H1 (cell line): ENCODE data around the gene ELL. TPM values are rescaled to one million over a fixed set of nuclear protein-coding genes. Genes with fewer than 3 reads are reported as not detected.

Experiments used
- BRCA1 ChIP-seq: IDR thresholded peaks from 2 replicates; pipeline ENCODE4 v1.6.1; 2012; ENCODE audit warnings: low read depth, low read length, improper control_type of control experiment
- FOSL1 ChIP-seq: IDR thresholded peaks from 2 replicates; pipeline ENCODE4 v1.6.1; 2011; ENCODE audit warnings: mild to moderate bottlenecking, low read depth, low read length, moderate library complexity; ENCODE audit not compliant: insufficient read depth
- KDM5A ChIP-seq: fragments of 200-600 bp; IDR thresholded peaks from 2 replicates; pipeline ENCODE4 v1.7.1; 2012; ENCODE audit warnings: mild to moderate bottlenecking, low read length, inconsistent platforms, mixed read lengths
- YY1 ChIP-seq: IDR thresholded peaks from 2 replicates; pipeline ENCODE4 v1.6.1; 2011; ENCODE audit warnings: low read depth, mild to moderate bottlenecking, low read length
- ZNF274 ChIP-seq: IDR thresholded peaks from 2 replicates; pipeline ENCODE4 v1.7.0; 2012; ENCODE audit warnings: low read length, borderline replicate concordance; ENCODE audit errors: extremely low read depth
- polyA plus RNA-seq, 7 experiments: library from polyadenylated mRNA; depleted of rRNA in 3 of 7; stranded (reverse) in 5 of 7; unstranded in 2 of 7; fragments of >200 nt in 5 of 7; fragments of 200-250 nt in 2 of 7; gene quantifications; 1 replicate in 5 of 7; 2 replicates in 1 of 7; 4 replicates in 1 of 7; pipeline versions ENCODE4 v1.2.1 to v1.2.3, GENCODE V29; 2011 to 2013; ENCODE audit warnings: missing spikeins in 2 of 7, mixed read lengths in 2 of 7
- total RNA-seq: library from RNA; stranded (reverse); fragmentation: NEBNext Ultra II Directional; extraction: Animal tissue kit (Norgen Biotek cat#: 25700); gene quantifications from 2 replicates; pipeline ENCODE4 v1.2.1, GENCODE V29; 2021
- TF ChIP-seq, protein P1 (sequence below), 3 experiments: IDR thresholded peaks; 1 replicate in 2 of 3; 2 replicates in 1 of 3; pipeline versions ENCODE4 v1.5.1 to v1.6.1; 2011; ENCODE audit warnings: low read length in 3 of 3, mild to moderate bottlenecking in 3 of 3, inconsistent platforms in 2 of 3, low read depth in 1 of 3, moderate library complexity in 1 of 3; ENCODE audit not compliant: insufficient read depth in 1 of 3; ENCODE audit errors: control extremely low read depth in 1 of 3

The ELL gene
- total and polyA plus RNA-seq, 2 of the 8 experiments (the other 6 are each of a cell fraction or from before 2014, with no cell fraction given), result 5.2 to 10.5 TPM

DNA sequence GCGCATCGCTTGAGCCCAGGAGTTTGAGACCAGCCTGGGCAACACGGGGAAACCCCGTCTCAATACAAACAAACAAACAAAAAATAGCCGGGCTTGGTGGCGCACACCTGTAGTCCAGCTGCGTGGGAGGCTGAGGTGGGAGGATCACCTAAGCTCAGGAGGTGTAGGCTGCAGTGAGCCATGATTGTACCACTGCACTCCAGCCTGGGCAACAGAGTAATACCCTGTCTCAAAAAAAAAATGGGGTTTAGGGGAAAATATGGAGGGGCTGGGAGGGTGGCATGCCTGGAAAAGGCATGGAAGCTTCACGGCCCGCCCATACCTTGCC lies 82.0 kb downstream of the ELL start (continued):
- TF ChIP-seq ZNF274 (no peak), FOSL1 (no peak), BRCA1 (no peak), YY1 (no peak), KDM5A (no peak)
- TF ChIP-seq, protein P1, sequence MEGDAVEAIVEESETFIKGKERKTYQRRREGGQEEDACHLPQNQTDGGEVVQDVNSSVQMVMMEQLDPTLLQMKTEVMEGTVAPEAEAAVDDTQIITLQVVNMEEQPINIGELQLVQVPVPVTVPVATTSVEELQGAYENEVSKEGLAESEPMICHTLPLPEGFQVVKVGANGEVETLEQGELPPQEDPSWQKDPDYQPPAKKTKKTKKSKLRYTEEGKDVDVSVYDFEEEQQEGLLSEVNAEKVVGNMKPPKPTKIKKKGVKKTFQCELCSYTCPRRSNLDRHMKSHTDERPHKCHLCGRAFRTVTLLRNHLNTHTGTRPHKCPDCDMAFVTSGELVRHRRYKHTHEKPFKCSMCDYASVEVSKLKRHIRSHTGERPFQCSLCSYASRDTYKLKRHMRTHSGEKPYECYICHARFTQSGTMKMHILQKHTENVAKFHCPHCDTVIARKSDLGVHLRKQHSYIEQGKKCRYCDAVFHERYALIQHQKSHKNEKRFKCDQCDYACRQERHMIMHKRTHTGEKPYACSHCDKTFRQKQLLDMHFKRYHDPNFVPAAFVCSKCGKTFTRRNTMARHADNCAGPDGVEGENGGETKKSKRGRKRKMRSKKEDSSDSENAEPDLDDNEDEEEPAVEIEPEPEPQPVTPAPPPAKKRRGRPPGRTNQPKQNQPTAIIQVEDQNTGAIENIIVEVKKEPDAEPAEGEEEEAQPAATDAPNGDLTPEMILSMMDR (IDR thresholded peaks at IDR 0.05; ENCODE audit: control extremely low read depth in 1 of 3, insufficient read depth in 1 of 3, low read depth in 1 of 3, low read length in 3 of 3), result no peak
- TF ChIP-seq, all 59 proteins: peak for 0
